PC-9 (cell line): ENCODE results near the gene TTLL6. TPM values are rescaled to one million over a fixed set of nuclear protein-coding genes. Genes with fewer than 3 reads are reported as not detected.

Experiments used
- BruUV-seq: library from RNA; stranded (reverse); fragments of 400-500 nt; replicated peaks from 2 replicates; lab custom pipeline; 2021; lab: Mats Ljungman, UMichigan
- CTCF ChIA-PET: fragments of 300-600 bp; sonication (Branson Sonifier 250); formaldehyde crosslinking; loops from one replicate; lab custom pipeline; 2022; ENCODE audit warnings: antibody characterized with exemption; lab: Charles Lee
- POLR2A ChIA-PET: fragments of 300-600 bp; sonication (Branson Sonifier 250); formaldehyde crosslinking; loops from one replicate; lab custom pipeline; 2022; ENCODE audit warnings: antibody characterized with exemption; ENCODE audit not compliant: unreplicated experiment; lab: Charles Lee
- DNase-seq, 2 experiments: peaks; one replicate each; pipeline versions ENCODE4 v3.0.0 to v3.0.0-alpha.2; 2015 to 2022; ENCODE audit warnings: mixed read lengths in 1 of 2
- H2AFZ ChIP-seq: fragments of 200-600 bp; sonication (generic); 2 replicates; pipeline ENCODE4 v1.8.1; 2017; ENCODE audit warnings: antibody characterized with exemption
- H3F3A ChIP-seq: fragments of 200-600 bp; sonication (generic); 2 replicates; pipeline ENCODE4 v1.8.1; 2017; ENCODE audit warnings: antibody characterized with exemption, mild to moderate bottlenecking, low read depth; ENCODE audit not compliant: insufficient read depth
- H3K27ac ChIP-seq: fragments of 200-600 bp; sonication (generic); 2 replicates; pipeline ENCODE4 v1.6.1; 2016; ENCODE audit warnings: mixed run types
- H3K27me3 ChIP-seq: fragments of 200-600 bp; sonication (generic); 2 replicates; pipeline ENCODE4 v1.6.1; 2016; ENCODE audit warnings: low read depth, mixed run types; ENCODE audit not compliant: insufficient read depth
- H3K36me3 ChIP-seq: fragments of 200-600 bp; sonication (generic); 2 replicates; pipeline ENCODE4 v1.6.1; 2016; ENCODE audit warnings: low read depth, mixed run types
- H3K4me1 ChIP-seq: fragments of 200-600 bp; sonication (generic); replicated peaks from 2 replicates; pipeline ENCODE4 v1.6.1; 2016; ENCODE audit warnings: mixed run types; ENCODE audit not compliant: insufficient read depth
- H3K4me2 ChIP-seq: fragments of 200-600 bp; sonication (generic); 2 replicates; pipeline ENCODE4 v1.6.1; 2017; ENCODE audit warnings: mixed run types
- H3K4me3 ChIP-seq: fragments of 200-600 bp; sonication (generic); 2 replicates; pipeline ENCODE4 v1.6.1; 2016; ENCODE audit warnings: mixed run types
- H3K79me2 ChIP-seq: fragments of 200-600 bp; sonication (generic); 2 replicates; pipeline ENCODE4 v1.6.1; 2017; ENCODE audit warnings: low read depth, mixed run types
- H3K9me2 ChIP-seq: fragments of 200-600 bp; sonication (generic); 2 replicates; pipeline ENCODE4 v1.8.1; 2017; ENCODE audit warnings: mild to moderate bottlenecking; ENCODE audit not compliant: insufficient read depth
- H3K9me3 ChIP-seq: fragments of 200-600 bp; sonication (generic); 2 replicates; pipeline ENCODE4 v1.8.1; 2016; ENCODE audit warnings: low read depth; ENCODE audit not compliant: insufficient read depth
- H4K20me1 ChIP-seq: fragments of 200-600 bp; sonication (generic); 2 replicates; pipeline ENCODE4 v1.8.1; 2017; ENCODE audit not compliant: insufficient read depth
- EZH2 ChIP-seq: fragments of 200-600 bp; sonication (generic); IDR thresholded peaks from 2 replicates; pipeline ENCODE4 v1.8.0; 2017; ENCODE audit warnings: antibody characterized with exemption, low read depth
- intact Hi-C: fragments of 100-400 bp; cut with micrococcal nuclease; formaldehyde crosslinking; loops from one replicate; pipeline ENCODE4 v1.10.0; 2022; ENCODE audit not compliant: unreplicated experiment
- total RNA-seq: library from RNA; stranded (reverse); gene quantifications from 2 replicates; pipeline ENCODE4 v1.2.3, GENCODE V29; 2021
- TF ChIP-seq, protein P1 (sequence below): fragments of 200-600 bp; sonication (generic); conservative IDR thresholded peaks from 2 replicates; pipeline ENCODE4 v1.6.1; 2017; ENCODE audit warnings: mixed run types, antibody characterized with exemption, mild to moderate bottlenecking, moderate library complexity

Gene TTLL6
- total RNA-seq, 1 experiment from 2014 or later: not detected

DNA sequence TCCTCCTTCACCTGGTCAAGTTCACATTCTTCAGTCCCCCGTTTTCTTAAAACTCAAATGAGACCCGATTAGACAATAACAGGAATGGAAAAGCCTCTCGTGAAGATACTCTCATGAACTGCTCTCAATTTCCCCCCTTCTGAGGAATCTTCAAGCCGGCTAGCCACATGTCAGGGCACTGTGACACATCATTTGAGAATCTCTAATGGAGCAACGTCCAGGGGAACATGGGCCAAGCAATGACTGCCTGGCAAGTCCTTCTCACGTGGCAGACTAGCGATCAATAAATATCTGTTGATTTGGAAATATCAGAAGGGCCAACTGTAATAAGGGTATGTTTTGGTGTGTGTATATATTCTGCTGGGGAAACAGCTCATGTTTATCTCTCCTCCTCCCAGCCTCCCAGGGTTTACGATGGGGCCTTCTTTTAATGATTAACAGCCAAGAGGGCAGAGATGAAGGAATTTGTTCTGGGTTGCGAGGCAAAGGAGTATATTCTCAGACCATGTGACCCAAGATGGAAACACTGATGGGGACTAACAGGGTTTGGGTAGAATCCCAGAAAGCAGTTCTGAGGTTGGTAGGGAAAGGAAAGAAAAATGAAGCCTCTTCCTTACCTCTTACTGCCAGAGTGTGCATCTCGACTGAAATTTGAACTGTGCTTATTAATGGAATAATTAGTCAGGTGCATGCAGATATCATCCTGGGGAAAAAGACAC lies 21.4 kb downstream of the TTLL6 start:
- ChIA-PET CTCF (no interaction called here), POLR2A (no interaction called here)
- no peaks in the 10 kb centered on the region for H3K9me3 ChIP-seq
- no peaks in the 10 kb centered on the region for H3K36me3 ChIP-seq
- no peaks in the 10 kb centered on the region for H3K9me2 ChIP-seq
- no peak overlapping the region for H3K27ac ChIP-seq
- no peaks in the 10 kb centered on the region for H3K79me2 ChIP-seq
- H2AFZ ChIP-seq: no peak overlapping the region
- H3F3A ChIP-seq: no peaks in the 10 kb centered on the region
- H3K27me3 ChIP-seq: peaks cover 17% of the 10 kb centered on the region
- peak in 1 of 2 experiments; percentile 60 for DNase-seq
- no TSS peak for BruUV-seq
- no peak for TF ChIP-seq EZH2
- TF ChIP-seq, protein P1, sequence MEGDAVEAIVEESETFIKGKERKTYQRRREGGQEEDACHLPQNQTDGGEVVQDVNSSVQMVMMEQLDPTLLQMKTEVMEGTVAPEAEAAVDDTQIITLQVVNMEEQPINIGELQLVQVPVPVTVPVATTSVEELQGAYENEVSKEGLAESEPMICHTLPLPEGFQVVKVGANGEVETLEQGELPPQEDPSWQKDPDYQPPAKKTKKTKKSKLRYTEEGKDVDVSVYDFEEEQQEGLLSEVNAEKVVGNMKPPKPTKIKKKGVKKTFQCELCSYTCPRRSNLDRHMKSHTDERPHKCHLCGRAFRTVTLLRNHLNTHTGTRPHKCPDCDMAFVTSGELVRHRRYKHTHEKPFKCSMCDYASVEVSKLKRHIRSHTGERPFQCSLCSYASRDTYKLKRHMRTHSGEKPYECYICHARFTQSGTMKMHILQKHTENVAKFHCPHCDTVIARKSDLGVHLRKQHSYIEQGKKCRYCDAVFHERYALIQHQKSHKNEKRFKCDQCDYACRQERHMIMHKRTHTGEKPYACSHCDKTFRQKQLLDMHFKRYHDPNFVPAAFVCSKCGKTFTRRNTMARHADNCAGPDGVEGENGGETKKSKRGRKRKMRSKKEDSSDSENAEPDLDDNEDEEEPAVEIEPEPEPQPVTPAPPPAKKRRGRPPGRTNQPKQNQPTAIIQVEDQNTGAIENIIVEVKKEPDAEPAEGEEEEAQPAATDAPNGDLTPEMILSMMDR: no peak
- H3K4me3 ChIP-seq: no peak overlapping the region
- no peaks in the 10 kb centered on the region for H4K20me1 ChIP-seq
- H3K4me2 ChIP-seq: no peak overlapping the region
- H3K4me1 ChIP-seq: no peaks in the 10 kb centered on the region
- intact Hi-C loops: no loop called here

DNA sequence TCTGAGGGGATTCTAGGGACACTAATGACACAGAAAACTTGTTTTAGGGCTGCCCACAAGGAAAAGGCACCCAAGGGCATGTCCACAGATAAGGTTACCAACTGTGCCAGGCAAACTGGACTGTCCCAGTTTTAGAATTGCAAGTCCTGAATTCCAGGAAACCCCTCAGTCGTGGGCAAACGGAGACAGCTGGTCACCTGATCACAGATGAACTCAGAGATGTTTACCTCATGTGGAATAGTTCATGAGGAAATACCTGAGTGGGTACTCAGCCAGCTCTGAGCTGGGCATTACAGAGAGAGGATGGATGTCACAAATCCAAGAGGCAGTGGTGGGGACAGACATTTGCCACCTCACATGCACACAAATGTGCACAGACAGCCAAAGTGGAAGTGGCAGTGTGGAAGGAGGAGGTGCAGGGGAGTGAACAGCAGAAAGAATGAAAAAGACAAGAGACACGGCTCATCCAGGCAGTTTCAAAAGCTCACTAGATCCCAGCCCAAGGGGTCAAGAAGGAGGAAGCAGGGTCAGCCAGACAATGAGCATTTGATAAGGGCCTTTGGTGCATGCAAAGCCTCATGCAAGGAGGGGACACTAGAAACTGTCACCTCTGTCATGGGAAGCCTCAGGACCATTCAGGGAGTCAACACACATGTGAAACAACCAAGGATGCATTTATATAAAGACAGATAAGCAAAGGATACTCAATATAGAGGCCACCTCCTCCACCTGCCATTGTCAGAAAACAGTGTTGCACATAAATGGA lies 24.8 kb downstream of the TTLL6 start:
- H3K27ac ChIP-seq: no peak overlapping the region
- no peaks in the 10 kb centered on the region for H4K20me1 ChIP-seq
- BruUV-seq: no TSS peak
- CTCF ChIA-PET: no interaction called here
- peak in 1 of 2 experiments; percentile 5 for DNase-seq
- POLR2A ChIA-PET: no interaction called here
- intact Hi-C loops: loop anchor here (5.0 kb wide), 1 partner anchor 765 kb away; no protein-coding TSS in a partner anchor
- no peak overlapping the region for H3K4me3 ChIP-seq
- peaks cover 18% of the 10 kb centered on the region; the same call in 1 of the 2 replicates for H3K27me3 ChIP-seq
- H3K36me3 ChIP-seq: no peaks in the 10 kb centered on the region
- H3K9me2 ChIP-seq: no peaks in the 10 kb centered on the region
- no peaks in the 10 kb centered on the region for H3K4me1 ChIP-seq
- H3K4me2 ChIP-seq: no peak overlapping the region; the same call in 1 of the 2 replicates
- no peaks in the 10 kb centered on the region for H3K79me2 ChIP-seq
- no peak overlapping the region for H2AFZ ChIP-seq
- H3K9me3 ChIP-seq: no peaks in the 10 kb centered on the region
- H3F3A ChIP-seq: no peaks in the 10 kb centered on the region
- TF ChIP-seq, protein P1: no peak
- no peak for TF ChIP-seq EZH2

DNA sequence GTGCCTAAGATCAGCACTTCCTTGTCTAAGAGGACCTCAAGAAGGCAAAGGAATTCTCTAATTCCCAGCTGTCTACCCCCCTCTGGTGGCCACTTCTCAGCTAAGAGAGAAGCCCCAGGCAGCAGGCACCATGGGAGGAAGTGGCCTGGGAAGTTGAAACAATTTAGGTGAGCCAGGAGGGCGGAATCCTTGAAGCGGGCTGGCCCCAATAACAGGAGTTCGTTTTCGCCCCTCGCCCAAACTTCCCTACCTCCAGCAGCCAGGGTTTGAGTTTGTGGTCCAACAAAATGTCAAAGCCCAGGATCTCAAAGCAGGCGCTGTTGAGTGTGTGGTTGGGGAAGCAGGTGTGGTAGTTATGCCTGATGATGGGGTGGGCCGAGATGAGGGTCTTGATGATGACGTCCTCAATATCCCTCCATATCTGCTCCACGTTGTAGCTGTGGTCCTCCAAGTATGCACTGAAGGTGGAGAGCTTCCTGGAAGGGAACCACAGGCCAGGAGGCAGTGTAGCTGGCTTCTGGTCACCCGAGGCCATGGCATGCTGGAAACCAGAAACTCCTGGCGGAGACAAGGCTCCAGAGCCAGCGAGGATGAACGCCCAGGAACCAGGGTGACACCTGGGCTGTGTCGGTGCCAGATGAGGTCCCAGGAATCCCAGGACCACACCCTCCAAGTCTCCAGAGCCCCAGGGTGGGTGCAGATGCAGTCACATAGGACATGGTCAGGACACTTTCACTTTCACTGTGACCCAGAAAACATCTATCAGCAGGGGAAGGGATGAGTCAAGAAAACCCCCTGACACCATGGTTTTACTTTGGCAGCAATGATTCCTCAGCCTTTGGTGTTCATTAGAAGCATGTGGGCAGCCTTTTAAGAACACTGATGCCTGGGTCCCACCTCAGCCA lies 25.6 kb downstream of the TTLL6 start:
- ChIA-PET POLR2A (no interaction called here), CTCF (interaction anchor here (0.6 to 2.7 kb wide), 6 partner anchors 67 to 965 kb away, joined by 3 to 17 read pairs (median 7); no protein-coding TSS in a partner anchor)
- Histone ChIP-seq H2AFZ (no peak overlapping the region), H3K9me2 (no peaks in the 10 kb centered on the region), H3K79me2 (no peaks in the 10 kb centered on the region), H3F3A (no peaks in the 10 kb centered on the region), H3K9me3 (no peaks in the 10 kb centered on the region), H3K4me3 (no peak overlapping the region), H3K36me3 (no peaks in the 10 kb centered on the region), H3K4me2 (peak overlapping the region; percentile 16), H3K4me1 (no peaks in the 10 kb centered on the region), H3K27me3 (peaks cover 18% of the 10 kb centered on the region; the same call in 1 of the 2 replicates), H4K20me1 (no peaks in the 10 kb centered on the region), H3K27ac (no peak overlapping the region)
- no TSS peak for BruUV-seq
- peak; percentile 70 to 84 for DNase-seq
- TF ChIP-seq, protein P1: peak; percentile 92
- TF ChIP-seq EZH2: no peak
- intact Hi-C loops: loop anchor here (1.0 to 5.0 kb wide), 3 partner anchors 67 to 764 kb away; no protein-coding TSS in a partner anchor
